ENCODE results near the gene RAD51B. TPM values are rescaled to one million over a fixed set of nuclear protein-coding genes. Genes with fewer than 3 reads are reported as not detected.

The RAD51B gene
- total RNA-seq, 1 experiment from 2014 or later = 14.2 TPM

DNA sequence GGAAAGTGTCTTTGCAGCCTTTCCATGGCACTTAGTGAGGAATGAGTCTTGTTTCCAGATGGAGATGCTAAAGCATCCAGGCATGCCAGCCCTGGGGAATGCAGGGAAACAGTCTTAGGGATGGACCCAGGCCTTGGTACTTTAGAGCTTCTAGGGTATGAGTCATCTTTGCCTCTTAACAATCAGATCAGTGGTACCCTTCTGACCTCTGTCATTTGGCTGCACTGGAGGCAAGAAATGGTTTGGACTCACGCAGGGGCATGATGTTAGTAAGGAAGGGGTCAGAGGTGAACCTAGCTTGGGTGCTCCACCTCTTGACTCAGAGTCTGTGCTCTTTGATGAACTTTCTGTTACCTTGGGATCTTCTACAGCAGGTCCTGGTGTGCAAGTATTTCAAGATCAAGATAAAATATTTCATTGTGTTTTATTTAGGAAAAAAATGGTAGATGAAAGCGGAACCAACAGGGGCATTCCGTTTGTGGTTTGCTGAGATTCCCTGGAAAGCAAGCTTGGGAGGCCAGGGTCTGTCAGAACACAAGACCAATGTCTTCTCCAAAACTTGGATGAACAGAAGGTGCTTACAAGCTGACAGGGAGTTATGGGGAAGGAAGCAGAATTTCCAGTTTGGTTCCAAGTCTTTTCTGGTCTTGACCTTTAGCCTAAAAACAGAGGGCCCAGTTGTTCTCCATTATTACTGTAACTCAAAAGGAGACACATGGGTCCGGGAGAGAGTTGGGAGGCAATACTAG is 757.1 kb downstream of the RAD51B start:
- Mint-ChIP-seq H3K36me3 (0 out of 2 replicates have a peak, but pooled peaks cover 3% of the 10 kb centered on the region), H3K4me3 (no peak overlapping the region), H3K27me3 (ENCODE audit: low read depth) (no peaks in the 10 kb centered on the region; the same call in 1 of the 2 replicates), H3K27ac (no peak overlapping the region), H3K4me1 (peaks cover 20% of the 10 kb centered on the region), H3K9me3 (peaks cover 12% of the 10 kb centered on the region)
- ATAC-seq (no peak), DNase-seq (ENCODE audit: low spot score) (no peak)
- ChIA-PET POLR2A (no interaction called here), CTCF (no interaction called here)
- no peak for TF ChIP-seq MLX (CRISPR knock-in tag; IDR thresholded peaks at IDR 0.05)
- TF ChIP-seq TCF7 (CRISPR knock-in tag; IDR thresholded peaks at IDR 0.05; ENCODE audit: low read depth) = no peak
- TF ChIP-seq FOXJ3 (CRISPR knock-in tag; IDR thresholded peaks at IDR 0.05; ENCODE audit: borderline replicate concordance) = no peak
- no peak for TF ChIP-seq NR2C2 (CRISPR knock-in tag; IDR thresholded peaks at IDR 0.05)
- TF ChIP-seq FOXP1 (CRISPR knock-in tag; IDR thresholded peaks at IDR 0.05; ENCODE audit: borderline replicate concordance) = no peak
- no peak for TF ChIP-seq E2F4 (CRISPR knock-in tag; IDR thresholded peaks at IDR 0.05; ENCODE audit: borderline replicate concordance, low read depth)
- TF ChIP-seq TP53 (CRISPR knock-in tag; IDR thresholded peaks at IDR 0.05) = no peak
- no peak for TF ChIP-seq GTF2I (CRISPR knock-in tag; conservative IDR thresholded peaks at IDR 0.05)
- no peak for TF ChIP-seq STAT6 (CRISPR knock-in tag; conservative IDR thresholded peaks at IDR 0.05; ENCODE audit: low read depth)
- TF ChIP-seq OVOL2 (CRISPR knock-in tag; IDR thresholded peaks at IDR 0.05; ENCODE audit: borderline replicate concordance) = no peak
- no peak for TF ChIP-seq MXD4 (CRISPR knock-in tag; IDR thresholded peaks at IDR 0.05; ENCODE audit: borderline replicate concordance)
- TF ChIP-seq, protein P1, sequence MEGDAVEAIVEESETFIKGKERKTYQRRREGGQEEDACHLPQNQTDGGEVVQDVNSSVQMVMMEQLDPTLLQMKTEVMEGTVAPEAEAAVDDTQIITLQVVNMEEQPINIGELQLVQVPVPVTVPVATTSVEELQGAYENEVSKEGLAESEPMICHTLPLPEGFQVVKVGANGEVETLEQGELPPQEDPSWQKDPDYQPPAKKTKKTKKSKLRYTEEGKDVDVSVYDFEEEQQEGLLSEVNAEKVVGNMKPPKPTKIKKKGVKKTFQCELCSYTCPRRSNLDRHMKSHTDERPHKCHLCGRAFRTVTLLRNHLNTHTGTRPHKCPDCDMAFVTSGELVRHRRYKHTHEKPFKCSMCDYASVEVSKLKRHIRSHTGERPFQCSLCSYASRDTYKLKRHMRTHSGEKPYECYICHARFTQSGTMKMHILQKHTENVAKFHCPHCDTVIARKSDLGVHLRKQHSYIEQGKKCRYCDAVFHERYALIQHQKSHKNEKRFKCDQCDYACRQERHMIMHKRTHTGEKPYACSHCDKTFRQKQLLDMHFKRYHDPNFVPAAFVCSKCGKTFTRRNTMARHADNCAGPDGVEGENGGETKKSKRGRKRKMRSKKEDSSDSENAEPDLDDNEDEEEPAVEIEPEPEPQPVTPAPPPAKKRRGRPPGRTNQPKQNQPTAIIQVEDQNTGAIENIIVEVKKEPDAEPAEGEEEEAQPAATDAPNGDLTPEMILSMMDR (IDR thresholded peaks at IDR 0.05) = no peak
- no peak for TF ChIP-seq SOX15 (CRISPR knock-in tag; IDR thresholded peaks at IDR 0.05)
- no peak for TF ChIP-seq ZNF396 (CRISPR knock-in tag; IDR thresholded peaks at IDR 0.05; ENCODE audit: borderline replicate concordance)
- TF ChIP-seq ZNF281 (CRISPR knock-in tag; IDR thresholded peaks at IDR 0.05) = no peak
- TF ChIP-seq PRRX2 (CRISPR knock-in tag; IDR thresholded peaks at IDR 0.05) = no peak
- TF ChIP-seq ZNF423 (CRISPR knock-in tag; IDR thresholded peaks at IDR 0.05) = no peak
- TF ChIP-seq, protein P2, sequence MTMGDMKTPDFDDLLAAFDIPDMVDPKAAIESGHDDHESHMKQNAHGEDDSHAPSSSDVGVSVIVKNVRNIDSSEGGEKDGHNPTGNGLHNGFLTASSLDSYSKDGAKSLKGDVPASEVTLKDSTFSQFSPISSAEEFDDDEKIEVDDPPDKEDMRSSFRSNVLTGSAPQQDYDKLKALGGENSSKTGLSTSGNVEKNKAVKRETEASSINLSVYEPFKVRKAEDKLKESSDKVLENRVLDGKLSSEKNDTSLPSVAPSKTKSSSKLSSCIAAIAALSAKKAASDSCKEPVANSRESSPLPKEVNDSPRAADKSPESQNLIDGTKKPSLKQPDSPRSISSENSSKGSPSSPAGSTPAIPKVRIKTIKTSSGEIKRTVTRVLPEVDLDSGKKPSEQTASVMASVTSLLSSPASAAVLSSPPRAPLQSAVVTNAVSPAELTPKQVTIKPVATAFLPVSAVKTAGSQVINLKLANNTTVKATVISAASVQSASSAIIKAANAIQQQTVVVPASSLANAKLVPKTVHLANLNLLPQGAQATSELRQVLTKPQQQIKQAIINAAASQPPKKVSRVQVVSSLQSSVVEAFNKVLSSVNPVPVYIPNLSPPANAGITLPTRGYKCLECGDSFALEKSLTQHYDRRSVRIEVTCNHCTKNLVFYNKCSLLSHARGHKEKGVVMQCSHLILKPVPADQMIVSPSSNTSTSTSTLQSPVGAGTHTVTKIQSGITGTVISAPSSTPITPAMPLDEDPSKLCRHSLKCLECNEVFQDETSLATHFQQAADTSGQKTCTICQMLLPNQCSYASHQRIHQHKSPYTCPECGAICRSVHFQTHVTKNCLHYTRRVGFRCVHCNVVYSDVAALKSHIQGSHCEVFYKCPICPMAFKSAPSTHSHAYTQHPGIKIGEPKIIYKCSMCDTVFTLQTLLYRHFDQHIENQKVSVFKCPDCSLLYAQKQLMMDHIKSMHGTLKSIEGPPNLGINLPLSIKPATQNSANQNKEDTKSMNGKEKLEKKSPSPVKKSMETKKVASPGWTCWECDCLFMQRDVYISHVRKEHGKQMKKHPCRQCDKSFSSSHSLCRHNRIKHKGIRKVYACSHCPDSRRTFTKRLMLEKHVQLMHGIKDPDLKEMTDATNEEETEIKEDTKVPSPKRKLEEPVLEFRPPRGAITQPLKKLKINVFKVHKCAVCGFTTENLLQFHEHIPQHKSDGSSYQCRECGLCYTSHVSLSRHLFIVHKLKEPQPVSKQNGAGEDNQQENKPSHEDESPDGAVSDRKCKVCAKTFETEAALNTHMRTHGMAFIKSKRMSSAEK (CRISPR knock-in tag; IDR thresholded peaks at IDR 0.05; ENCODE audit: borderline replicate concordance) = no peak
- no peak for TF ChIP-seq ZNF416 (CRISPR knock-in tag; IDR thresholded peaks at IDR 0.05)
- no peak for TF ChIP-seq ATF6 (CRISPR knock-in tag; IDR thresholded peaks at IDR 0.05)
